ENCODE data around the gene BARHL1.

Gene BARHL1

DNA sequence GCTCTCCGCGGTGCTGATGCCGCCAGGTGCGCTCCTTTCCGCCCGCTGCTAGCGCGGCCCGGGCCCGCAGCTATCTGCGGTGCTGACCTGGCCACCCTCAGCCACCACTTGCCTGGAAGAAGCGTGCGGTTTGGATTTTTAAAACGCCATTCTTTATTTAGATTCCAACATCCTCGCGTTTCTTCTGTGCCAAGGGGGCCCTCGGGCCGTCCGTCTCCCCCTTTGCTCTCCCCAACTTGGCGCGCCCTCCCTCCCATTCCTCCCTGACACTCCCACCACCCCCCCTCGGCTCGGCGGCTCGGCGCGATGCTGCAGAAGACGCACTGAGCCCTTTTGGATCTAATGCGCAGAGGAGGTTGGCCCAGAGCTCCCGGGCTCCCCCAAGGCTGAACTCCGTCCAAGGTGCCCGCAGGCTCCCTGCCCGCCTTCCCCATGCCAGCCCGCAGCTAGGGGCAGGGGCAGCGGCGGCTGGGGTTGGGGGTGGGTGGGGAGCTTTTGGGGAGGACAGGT lies at the start of gene BARHL1:
BARHL1 (plus strand) TSS at position 331 of the 510 bp plus-strand sequence. CDS start 192 bp downstream, outside the sequence.
- no peak for DNase-seq

DNA sequence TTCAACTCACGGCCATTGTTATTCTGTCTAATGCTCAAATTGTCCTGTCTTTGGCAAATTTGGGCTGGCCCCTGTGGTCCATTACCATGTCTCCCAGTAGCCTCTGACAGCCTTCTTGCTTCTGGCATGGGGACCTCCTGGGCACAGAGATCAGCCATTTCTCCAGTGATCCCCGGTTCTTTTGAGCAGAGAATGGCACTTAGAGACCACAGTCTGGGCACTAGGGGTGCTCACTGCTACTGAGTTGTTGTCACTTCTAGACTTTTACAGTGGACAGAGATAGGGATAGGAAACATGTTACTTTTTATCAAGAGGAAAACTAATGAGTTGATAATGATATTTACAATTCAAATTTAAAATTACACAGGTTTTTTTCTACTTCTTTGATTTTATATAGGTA lies 47.6 kb upstream of the BARHL1 start:
- DNase-seq = no peak

DNA sequence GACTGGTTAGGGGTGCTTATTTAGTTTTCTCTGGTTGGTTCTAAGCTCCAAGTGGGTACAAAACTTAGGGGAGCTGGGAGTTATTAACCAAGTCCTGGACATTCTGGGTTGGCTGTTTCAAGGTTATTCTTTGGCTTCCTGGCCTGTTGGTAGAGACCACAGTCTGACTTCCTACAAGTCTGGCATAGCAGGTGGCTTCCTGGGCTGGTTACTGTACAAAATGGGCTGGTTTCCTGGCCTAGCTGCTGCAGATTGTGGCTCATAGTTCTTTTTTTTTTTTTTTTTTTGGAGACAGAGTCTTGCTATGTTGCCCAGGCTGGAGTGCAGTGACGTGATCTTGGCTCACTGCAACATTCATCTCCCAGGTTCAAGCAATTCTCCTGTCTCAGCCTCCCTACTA lies 46.3 kb upstream of the BARHL1 start:
- DNase-seq = no peak

DNA sequence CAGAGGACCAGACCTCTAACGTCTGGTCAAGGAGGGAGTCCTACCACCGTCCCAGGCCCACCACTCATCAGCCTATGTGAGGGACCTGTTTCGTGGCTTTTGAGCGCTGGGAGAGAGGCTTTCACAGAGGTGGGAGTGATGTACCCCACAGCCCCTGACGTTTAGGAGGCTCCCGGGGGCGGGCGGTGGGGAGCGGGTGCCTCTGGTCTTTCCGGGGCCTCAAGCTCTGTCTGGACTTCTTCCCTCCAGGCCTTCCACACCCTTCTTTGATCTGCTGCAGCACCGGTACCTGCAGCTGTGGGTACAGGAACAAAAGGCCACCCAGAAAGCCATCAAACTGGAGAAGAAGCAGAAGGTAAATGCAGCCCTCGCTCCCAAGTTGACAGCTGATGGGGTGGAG lies 45.1 kb upstream of the BARHL1 start:
- DNase-seq = no peak

DNA sequence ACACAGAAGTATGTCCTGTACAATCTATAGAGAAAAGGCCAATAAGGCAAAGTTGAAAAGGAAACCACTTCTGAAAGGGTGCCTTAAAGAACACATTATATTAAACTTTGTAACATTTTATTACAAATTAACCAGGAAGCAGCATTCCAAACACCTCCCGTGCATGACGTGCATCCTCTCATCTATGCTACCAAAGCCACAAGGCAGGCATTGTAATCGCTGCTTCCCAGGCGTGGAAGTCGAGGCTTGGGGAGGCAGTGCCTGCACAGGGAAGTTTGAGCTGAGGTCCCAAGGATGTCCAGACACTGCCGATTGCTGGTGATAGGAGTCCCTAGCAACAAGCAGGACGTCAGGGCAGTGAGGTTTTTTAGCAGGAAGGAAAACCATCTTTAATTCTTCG lies 44.3 kb upstream of the BARHL1 start:
- DNase-seq = no peak

DNA sequence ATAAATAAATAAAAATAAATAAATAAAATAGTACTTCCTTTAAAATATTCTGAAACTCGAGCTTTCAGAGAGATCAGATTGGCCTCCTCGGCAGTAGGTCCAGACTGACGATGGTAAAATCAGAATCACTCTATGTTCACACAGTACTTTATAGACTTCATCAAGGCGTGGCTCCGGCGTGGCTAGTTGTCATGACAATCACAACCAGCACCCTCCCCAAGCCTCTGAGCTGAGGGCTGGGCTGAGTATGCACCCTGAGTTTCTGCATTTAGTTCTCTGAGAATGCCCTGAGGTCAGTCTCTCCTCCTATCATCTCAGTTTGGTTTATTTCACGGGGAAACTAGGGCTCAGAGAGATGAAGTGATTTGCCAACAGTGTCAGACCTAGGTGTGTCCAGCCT lies 43.3 kb upstream of the BARHL1 start:
- no peak for DNase-seq

DNA sequence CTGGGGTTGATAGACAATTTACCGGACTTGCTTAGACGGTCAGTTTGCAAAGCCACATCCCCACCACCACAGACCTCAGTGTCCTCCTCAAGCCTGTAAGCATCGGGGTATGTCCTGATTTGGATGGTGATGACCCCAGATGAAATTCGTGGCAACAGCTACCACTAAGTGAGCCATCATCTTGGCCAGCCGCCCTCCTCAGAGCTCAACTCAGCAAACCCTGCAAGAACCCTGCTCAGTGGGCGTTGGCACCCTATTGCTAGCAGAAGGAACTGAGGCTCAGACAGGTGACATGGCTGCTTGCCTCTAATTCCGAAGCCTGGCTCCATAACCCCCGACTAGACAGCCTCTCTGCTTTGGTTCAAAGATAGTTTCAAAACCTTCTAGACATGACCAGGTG lies 41.4 kb upstream of the BARHL1 start:
- DNase-seq = no peak

DNA sequence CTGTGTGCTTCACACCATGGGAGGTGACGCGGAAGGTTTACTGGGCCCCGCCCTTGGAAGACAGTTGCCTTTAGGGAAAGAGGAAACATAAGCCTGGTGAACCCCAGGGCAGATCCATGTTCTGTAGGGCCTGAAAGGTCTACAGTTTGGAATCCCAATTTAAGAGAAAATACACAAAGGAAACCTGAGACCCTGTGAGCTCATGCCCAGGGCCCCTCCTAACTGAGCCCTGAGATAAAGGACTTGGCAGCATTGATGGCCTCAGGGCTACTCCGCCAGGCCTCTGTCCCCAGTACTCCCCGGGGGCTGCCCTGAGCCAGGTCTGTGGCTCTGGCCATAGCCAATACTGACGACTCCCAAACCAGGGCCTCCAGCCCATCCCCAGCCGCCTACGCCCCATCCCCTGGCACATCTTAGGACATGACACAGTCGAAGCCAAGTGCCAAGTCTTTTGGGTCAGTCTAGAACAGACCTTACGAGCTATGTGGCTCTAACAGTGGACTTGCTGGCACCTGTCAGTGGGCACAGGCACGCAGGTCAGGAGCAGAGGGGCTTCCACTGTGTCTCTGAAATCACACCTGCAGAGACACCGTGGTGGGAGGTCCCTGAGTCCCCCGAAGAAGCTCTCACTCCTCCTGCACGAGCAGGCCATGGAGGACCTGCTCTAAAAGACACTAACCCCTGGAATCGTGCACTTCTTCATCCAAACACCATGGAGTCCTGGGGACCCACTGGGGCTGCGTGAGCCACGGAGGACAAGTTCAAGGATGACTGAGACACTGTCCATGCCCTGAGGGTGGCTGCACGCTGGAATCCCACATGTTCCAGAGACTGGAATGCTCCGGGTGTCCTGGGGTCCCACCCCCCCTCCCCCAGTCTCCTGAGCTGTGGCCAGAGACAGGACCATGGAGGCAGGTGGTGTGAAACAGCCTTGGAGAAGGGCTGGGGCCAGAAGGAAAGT lies 40.3 kb upstream of the BARHL1 start:
- DNase-seq = no peak

DNA sequence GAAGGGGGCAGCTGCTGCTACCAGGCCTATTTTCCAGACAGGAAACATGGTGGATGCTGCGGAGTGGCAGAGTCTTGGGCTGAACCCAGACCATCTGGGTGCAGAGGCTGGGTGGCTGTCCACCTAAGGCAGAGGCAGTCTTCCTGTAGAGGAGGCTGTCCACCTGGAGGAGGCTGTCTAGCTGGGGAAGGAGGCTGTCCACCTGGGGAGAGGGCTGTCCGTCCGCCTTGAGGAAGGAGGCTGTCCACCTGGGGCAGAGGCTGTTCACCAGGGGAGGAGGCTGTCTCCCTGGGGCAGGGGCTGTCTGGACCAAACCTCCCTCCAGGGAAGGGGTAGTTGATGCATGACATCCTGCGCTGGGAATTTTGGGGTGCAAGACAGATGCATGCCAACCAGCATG lies 39.2 kb upstream of the BARHL1 start:
- DNase-seq = no peak

DNA sequence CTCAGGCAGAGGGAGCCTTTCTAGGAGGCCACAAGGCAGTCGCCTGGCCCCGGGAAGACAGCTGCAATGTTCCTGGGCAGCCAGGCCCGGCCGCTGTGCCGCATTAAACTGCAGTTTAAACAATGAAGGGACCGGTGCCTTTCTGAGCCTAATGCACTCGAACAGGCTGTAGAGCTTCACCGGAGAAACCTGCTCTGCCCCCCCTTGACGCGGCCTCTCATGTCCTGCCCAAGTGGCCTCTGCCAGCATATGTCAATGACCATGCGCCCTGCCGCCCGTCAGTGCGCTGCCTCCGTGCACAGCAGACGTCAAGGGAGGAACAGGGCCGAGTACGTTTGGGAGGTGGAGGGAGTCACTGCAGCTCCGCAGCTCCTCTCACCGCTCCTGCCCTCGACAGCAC lies 38.4 kb upstream of the BARHL1 start:
- DNase-seq = no peak

DNA sequence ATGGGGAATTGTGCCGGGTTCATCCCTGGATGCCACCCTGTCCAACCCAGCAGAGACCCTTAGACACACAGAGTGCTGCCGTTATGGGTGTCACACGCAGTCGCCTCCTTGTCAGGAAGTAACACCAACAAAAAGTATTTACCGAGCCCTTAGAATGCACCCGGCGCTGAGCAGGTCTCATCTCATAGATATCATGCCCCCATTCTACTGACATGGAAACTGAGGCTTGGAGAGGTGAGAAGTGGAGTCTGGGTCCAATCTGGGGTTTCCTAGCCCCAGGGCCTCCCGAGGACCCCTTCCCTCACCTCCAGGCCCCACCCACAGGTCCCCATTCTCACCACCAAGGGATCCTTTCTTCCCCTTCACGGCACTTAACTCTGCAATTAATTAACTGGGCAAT lies 36.8 kb upstream of the BARHL1 start:
- DNase-seq = no peak

DNA sequence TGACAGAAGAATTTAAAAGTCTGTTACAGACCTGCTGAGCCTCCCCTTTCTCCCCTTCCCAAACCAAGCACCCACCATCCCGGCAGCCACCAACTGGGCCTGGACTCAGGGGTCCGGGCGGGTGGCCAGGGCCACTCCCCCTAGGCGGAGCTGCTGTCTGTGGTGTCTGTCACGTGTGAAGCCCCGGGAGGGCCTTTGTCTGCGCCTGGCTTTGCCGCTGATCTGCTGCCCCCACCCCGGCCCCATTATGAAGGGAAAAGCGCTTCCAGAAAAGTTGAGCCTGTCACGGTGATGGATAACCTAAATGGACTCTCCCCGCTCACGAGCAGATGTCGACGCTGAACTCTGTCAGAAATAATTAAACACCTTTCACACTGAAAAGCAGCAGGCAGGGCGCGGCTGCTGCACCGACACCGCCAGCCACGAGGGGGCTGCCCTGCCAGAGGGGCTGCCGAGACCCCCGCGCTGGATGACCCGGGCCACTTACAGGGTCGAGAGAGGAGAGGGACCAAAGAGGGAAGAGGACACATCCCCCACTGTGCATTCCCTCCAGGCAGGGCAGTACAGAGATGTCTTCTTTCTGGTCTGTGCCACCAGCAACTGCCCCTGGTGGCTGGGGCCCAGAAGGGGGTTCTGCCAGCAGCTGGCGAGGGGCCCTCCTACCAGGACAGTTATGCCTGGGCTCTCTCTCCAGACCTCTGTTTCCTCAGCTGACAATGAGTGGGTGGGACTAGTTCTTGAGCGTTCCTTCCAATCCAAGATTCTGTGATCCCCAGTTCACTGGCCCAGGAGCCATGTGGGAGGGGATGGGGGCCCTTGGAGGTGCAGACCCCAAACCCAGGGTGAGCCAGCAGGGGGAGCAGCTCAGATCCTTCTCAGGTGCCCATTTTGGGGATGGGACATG lies 36.0 kb upstream of the BARHL1 start:
- no peak for DNase-seq

DNA sequence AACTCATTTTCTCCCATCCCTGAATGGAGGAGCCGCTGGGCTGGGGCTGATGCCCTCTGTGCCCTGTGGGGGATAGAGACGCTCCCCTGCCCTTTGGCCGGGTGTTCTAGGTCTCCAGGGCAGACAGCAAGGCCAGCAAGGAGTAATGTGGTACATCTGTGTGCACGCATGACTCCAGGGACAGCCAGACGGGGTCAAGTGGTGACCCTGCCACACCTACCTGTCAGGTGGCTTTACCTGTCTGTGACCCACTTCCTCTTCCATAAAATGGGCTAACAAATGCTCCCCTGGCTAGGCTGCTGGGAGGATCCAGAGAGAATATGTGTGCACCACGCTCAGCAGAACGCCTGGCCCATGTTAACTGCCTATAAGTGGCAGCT lies 35.4 kb upstream of the BARHL1 start:
- DNase-seq = no peak

DNA sequence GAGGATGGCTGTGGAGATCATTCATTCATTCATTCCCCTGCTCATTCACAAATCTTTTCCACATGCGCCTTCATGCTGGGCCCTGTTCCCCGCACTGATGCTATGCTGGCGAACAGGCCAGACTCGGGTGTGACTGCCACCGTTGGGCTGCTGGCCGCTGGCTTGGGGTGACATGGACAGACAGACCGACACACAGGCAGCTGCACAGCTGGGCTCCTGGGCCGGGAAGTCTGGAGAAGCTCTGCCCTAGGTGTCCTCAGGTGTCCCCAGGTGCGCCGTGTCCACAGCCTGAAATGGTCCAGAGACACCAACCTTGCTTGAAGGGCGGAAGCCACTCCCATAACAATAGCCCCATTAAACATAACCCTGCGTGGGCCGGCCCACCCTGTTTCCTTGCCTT lies 35.0 kb upstream of the BARHL1 start:
- DNase-seq = no peak

DNA sequence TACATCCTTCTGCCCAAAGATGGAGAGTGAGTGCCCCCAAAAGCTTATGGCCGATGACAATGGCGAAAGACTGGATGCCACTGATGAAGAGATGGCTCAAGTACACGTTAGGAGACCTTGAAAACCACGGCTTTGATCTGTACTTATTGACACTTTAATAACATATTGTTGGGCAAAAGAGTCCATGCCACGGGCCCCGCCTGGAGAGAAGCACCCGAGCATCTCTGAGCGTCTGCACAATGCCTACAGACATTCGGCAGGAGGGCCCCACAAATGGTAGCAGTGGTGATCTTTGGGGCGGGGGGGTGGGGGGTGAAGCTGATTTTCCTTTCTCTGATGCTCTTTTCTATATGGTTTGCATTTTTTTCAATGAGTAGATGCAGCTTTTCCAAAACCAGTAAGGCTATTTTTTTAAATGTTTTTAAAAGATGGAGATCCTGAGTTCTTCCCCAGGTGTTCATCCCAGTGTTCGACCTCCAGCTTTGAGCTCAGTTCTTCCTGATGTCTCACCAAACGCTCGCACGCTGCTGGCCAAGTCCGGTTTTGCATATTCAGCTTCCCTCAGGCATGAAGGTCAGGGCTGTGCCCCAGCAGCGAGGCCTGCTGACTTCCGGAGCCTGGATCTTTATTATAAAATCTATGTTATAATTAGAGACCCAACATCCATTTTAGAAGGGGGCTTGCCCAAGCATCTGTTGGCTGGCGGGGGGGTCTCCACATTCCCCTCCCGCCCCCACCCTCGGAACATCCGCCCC lies 34.3 kb upstream of the BARHL1 start:
- DNase-seq = no peak

DNA sequence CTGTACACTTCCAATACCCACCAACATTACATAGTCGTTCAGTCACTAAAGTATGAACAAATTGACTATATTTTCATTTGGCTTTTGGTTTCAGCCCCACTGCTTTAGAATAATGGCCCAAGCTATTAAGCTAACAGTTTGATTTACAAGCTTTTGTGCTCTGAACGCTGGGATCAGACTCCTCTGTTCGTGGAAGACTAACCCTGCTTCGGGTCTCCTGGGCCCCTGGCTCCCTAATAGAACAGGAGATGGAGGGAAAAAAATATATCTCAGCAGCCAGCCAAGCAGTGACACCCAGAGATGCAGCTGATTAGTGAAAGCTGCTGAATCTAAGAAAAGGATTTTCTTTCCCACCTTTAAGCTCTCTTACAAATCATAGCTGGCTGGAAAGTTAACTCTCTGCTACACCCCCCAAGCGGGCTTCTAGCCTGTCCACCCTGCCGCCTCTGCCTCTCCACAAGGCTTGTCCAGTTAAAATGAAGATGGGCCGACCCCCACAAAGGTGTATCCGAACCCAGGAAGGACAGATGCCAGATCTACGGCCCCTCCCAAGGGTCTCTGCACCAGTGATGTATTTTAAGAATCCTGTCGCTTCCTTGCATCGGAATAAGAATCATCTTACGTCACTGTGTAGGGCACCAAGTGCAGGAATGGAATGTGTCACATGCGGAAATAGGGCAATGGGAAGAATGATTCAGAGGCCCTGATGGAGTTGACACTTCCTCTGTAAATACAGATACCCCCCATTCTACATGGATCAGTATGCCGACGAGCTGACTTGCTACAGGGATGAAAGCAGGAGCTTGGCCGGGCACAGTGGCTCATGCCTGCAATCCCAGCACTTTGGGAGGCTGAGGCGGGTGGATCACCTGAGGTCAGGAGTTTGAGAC lies 33.4 kb upstream of the BARHL1 start:
- DNase-seq = no peak

DNA sequence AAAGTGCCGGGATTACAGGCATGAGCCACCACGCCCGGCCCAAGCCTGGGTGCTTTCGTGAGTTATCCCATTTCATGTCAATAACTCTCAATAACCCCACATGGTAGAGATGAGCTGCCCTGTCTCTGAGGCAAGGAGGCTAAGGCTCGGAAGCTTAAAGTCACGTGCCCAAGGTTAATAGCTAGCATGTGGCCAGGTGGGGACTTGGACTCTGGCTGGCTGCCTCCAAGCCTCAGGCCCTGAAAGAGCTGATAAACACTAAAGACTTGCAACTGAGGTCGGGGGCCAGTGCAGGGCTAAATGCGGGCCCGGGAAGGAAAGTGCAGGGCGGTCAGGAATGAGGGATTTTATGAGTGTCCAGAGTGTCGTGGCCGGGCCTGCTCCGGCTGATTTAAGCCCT lies 30.9 kb upstream of the BARHL1 start:
- DNase-seq = no peak

DNA sequence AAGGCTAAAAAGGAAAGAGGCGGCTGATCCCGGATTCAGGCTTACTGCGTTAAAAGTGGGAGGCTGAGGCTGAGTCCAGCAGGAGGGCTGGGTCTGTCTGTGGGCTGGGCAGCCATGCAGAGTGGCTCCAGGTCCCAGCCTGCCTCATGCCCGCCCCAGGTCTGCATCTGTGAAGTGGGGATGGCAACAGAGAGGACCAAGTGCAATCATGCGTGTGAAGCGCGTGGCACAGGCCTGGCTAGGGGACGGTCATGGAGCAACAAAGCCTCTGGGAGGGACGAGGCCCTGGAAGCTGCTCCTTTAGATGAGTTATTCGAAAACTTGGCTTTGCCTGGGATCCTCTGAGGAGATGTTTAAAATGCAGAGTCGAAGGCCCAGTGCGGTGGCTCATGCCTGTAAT lies 30.4 kb upstream of the BARHL1 start:
- DNase-seq = no peak

DNA sequence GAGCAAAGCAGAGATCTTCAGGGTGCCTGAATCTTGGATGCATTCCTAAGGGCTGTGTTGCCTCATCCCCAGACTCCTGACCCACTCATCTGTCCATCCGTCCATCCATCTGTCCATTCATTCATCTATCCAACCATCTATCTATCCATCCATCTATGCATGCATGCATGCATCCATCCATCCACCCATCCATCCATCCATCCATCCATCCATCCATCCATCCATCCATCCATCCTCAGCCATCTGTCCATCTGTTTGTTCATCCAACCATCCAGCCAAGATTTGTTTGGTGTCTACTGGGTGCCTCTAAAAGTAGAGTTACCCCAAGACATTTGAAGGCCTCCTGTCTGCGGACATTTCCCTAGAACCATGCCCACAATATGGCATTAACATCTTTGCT lies 27.7 kb upstream of the BARHL1 start:
- no peak for DNase-seq

DNA sequence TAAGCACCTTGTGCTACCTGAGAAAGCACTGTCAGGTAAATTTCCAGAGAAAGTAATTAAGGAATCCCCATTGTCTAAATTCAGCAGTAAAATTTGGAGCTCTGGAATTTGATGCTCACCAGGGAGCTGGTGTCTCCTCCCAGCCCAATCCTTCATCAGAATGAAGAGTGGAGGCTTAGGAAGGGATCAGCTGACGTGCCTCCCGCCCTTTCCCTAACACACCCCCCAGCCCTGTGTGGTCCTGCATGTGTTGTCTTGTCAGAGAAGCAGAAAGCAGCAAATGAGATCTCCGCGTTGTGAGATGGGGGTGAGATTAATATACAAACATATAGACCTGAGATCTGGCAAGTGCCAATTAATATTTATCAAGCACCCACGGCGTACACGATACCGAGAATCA lies 26.9 kb upstream of the BARHL1 start:
- DNase-seq = no peak

DNA sequence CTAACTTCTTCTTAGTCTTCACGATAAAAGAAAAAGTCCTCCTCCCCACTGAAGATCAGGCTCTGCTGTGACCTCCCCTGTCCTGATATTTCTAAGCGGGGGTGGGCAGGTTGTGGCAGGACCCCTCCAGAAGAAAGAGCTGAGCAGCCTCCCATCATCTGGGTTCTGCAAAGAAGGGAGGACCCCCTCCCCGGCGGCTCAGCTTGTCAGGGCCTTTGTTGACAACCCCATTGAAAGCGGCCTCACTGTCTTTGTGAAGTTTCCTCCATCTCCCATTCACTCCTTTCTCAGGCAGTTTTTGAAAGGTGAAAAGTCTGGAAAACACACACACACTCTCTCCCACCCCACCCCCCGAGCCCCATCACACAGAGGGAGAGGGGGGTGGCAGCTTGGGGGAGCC lies 26.2 kb upstream of the BARHL1 start:
- DNase-seq = no peak

DNA sequence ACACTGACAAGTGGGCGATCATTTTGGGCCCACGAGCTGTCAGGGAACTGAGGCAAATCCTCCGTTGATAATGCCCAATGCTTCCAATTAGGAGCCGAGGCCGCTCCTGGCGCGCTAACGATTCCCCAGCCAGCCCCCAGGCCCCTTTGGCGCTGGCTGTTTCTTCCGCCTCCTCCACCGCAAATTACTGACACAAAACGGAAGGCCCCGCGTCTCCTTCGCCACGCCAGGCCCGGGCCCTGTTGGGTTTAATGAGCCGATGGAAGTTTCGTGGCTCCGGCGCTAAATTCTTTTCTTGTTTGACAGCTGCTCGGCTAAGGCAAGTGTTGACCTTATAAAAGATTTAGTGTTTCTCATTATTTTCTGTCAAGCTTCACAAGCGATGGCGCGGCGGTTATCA lies 25.7 kb upstream of the BARHL1 start:
- no peak for DNase-seq
